Breast epithelium (tissue), 4 donors: ENCODE data around the gene FLT4. TPM values are rescaled to one million over a fixed set of nuclear protein-coding genes. Genes with fewer than 3 reads are reported as not detected.

Experiments
- DNase-seq, 2 donors: peaks; one replicate each; pipeline ENCODE4 v3.0.0-alpha.2; 2019; ENCODE audit warnings: low spot score in 2 of 2
- H3K27ac ChIP-seq, 2 donors: fragments of 200-600 bp; sonication (generic) in 1 of 2; one replicate each; pipeline ENCODE4 v1.5.1; 2016 to 2019; ENCODE audit warnings: mild to moderate bottlenecking in 1 of 2
- H3K27me3 ChIP-seq, 2 donors: fragments of 200-600 bp; sonication (generic) in 1 of 2; one replicate each; pipeline versions ENCODE4 v1.5.1 to v1.6.0; 2017 to 2019; ENCODE audit warnings: control low read depth in 1 of 2, mild to moderate bottlenecking in 1 of 2
- H3K36me3 ChIP-seq: fragments of 200-600 bp; one replicate; pipeline ENCODE4 v1.5.1; 2019
- H3K4me1 ChIP-seq, 2 donors: fragments of 200-600 bp; sonication (generic); one replicate each; pipeline ENCODE4 v1.5.1; 2016 to 2019; ENCODE audit warnings: control low read depth in 1 of 2
- H3K4me3 ChIP-seq, 3 donors: fragments of 200-600 bp; sonication (generic); 1 replicate in 2 of 3; 2 replicates in 1 of 3; pipeline ENCODE4 v1.5.1; 2016 to 2019; ENCODE audit warnings: mild to moderate bottlenecking in 3 of 3, moderate library complexity in 2 of 3
- H3K9me3 ChIP-seq, 2 donors: fragments of 200-600 bp; sonication (generic) in 1 of 2; one replicate each; pipeline ENCODE4 v1.5.1; 2016 to 2019; ENCODE audit warnings: control low read depth in 1 of 2
- POLR2A ChIP-seq: fragments of 450-650 bp; IDR thresholded peaks from one replicate; pipeline ENCODE4 v1.6.1; 2016; ENCODE audit warnings: antibody characterized with exemption, mild to moderate bottlenecking, moderate library complexity
- POLR2AphosphoS5 ChIP-seq, 3 donors: sonication (generic); formaldehyde crosslinking; IDR thresholded peaks; one replicate each; pipeline ENCODE4 v1.6.1; 2017; ENCODE audit warnings: antibody characterized with exemption in 3 of 3
- intact Hi-C: fragments of 100-400 bp; cut with DNase I; formaldehyde crosslinking; loops from one replicate; pipeline ENCODE4 v1.15.1; 2023; ENCODE audit warnings: low total_unique reads
- total RNA-seq, 3 donors: library from RNA; depleted of rRNA; stranded (reverse); fragments of >200 nt; gene quantifications; one replicate each; pipeline ENCODE4 v1.1.0, GENCODE V29; 2016
- TF ChIP-seq, protein P1 (sequence below), 3 donors: fragments of 450-650 bp; IDR thresholded peaks; one replicate each; pipeline ENCODE4 v1.5.1; 2016 to 2017; ENCODE audit warnings: antibody characterized with exemption in 3 of 3, mild to moderate bottlenecking in 3 of 3, moderate library complexity in 3 of 3

Gene FLT4
- total RNA-seq, 3 donors from 2014 or later = 4.3 to 35.7 (median 7.9) TPM

DNA sequence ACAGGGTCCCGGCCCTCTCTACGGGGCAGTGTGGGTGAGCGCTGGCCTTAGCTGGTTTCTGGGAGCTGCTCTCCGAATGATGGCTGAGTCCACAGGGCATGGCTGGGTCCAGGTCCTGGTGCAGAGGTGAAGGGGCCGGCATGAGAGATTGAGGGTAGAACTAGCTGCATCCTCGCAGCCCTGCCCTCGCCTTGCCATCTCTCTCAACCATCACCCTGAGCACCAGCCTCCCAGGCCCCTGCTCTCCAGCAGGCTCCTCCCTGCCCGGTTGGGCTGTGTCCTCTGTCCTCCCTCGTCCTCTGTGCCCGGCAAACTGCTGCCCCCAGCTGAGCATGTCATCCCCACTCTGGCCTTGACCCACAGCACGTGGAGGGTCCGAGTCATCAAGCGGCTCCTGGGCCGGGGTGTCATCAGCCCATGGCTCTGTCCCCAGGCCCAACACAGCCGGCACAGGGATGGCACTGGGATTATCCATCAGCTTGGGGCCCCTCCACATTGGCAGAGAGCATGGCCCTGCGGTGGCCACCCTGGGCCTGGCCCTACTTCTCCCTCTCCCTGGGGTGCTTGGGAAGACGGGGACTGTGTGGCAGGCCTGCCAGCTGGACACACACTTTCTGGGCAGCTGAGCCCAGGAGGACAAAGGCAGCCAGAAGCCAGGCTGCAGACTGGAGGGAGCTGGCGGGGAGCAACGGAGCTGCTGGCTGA lies 8.4 kb downstream of the FLT4 start:
- Histone ChIP-seq H3K4me3 (no peak overlapping the region), H3K27me3 (peaks cover 0 to 12% of the 10 kb centered on the region in 2 donors), H3K9me3 (no peaks in the 10 kb centered on the region), H3K4me1 (no peaks in the 10 kb centered on the region), H3K27ac (no peak overlapping the region), H3K36me3 (no peaks in the 10 kb centered on the region)
- intact Hi-C loops = no loop called here
- DNase-seq = peak in 1 of 2 donors; percentile 45
- TF ChIP-seq POLR2A (no peak), POLR2AphosphoS5 (IDR thresholded peaks at IDR 0.05) (no peak)
- TF ChIP-seq, protein P1, sequence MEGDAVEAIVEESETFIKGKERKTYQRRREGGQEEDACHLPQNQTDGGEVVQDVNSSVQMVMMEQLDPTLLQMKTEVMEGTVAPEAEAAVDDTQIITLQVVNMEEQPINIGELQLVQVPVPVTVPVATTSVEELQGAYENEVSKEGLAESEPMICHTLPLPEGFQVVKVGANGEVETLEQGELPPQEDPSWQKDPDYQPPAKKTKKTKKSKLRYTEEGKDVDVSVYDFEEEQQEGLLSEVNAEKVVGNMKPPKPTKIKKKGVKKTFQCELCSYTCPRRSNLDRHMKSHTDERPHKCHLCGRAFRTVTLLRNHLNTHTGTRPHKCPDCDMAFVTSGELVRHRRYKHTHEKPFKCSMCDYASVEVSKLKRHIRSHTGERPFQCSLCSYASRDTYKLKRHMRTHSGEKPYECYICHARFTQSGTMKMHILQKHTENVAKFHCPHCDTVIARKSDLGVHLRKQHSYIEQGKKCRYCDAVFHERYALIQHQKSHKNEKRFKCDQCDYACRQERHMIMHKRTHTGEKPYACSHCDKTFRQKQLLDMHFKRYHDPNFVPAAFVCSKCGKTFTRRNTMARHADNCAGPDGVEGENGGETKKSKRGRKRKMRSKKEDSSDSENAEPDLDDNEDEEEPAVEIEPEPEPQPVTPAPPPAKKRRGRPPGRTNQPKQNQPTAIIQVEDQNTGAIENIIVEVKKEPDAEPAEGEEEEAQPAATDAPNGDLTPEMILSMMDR (IDR thresholded peaks at IDR 0.05) = no peak

DNA sequence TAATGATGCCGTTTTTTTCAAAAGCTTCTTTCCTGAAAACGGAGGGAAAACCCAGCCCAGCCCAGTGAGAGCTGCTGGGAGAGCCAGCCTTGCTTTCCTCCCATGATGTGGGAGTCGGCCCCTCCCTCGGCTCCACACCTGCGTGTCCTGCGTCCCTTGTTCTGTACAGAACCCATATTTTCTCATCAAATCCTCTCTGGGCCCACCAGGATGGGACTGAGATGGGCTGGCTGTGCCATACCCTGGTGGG lies 8.9 kb downstream of the FLT4 start:
- H3K4me3 ChIP-seq = no peak overlapping the region
- TF ChIP-seq POLR2A = no peak
- TF ChIP-seq, protein P1 (IDR thresholded peaks at IDR 0.05) = no peak
- no peak for TF ChIP-seq POLR2AphosphoS5 (IDR thresholded peaks at IDR 0.05)

DNA sequence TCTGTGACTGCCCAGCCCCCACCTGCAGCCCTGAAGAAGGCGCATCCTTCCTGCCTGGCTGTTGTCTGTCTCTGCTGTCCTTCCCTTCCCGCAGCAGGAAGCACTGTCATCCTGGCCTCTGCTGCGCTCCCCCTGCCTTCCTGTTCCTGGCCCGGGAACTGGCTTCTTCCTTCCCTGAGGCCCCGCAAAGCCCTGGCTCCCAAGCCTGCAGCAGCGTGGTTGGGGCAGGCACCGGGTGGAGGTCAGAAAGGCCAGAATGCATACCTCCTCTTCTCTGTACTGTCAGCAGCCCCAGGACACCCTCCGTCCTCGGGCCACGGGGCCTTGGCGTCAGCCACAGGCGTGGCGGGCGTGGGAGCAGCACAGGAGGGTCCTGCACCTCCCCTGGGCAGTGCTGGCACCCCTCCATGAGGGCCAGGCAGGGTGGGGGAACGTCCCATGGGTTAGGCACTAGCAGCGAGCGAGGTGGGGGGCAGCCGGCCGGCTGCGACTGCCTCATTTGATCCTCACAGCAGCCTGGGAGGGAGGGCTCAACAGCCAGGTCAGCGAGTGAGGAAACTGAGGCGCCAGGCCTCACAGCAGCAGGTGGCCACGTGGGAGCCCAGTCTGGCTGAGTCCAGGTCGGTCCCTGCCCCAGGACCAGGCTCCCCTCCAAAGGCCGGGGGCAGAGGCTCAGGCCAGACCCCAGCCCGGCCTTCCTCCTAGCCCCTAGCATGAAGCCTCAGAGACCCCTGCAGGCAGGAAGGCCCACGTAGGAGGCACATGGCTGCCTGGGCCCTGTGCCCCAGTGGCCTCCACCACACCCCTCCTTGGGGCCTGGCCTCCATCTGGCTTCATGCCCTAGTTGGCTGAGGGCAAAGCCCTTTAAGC lies 9.4 kb downstream of the FLT4 start:
- Histone ChIP-seq H3K4me1 (no peaks in the 10 kb centered on the region), H3K27me3 (peaks cover 0 to 4% of the 10 kb centered on the region in 2 donors), H3K9me3 (no peaks in the 10 kb centered on the region), H3K27ac (peak overlapping the region in 1 of 2 donors; percentile 0), H3K4me3 (no peak overlapping the region), H3K36me3 (no peaks in the 10 kb centered on the region)
- intact Hi-C loops = no loop called here
- TF ChIP-seq, protein P1 (IDR thresholded peaks at IDR 0.05) = no peak
- TF ChIP-seq POLR2AphosphoS5 (IDR thresholded peaks at IDR 0.05) = no peak
- TF ChIP-seq POLR2A = no peak
- DNase-seq = peak in 1 of 2 donors; percentile 51

More for the DNA sequence above, 8.9 kb downstream of the FLT4 start:
- DNase-seq = peak in 1 of 2 donors; percentile 49
- Histone ChIP-seq H3K4me1 (no peaks in the 10 kb centered on the region), H3K9me3 (no peaks in the 10 kb centered on the region), H3K27ac (peak overlapping the region in 1 of 2 donors; percentile 0), H3K27me3 (peaks cover 0 to 8% of the 10 kb centered on the region in 2 donors), H3K36me3 (no peaks in the 10 kb centered on the region)
- intact Hi-C loops = no loop called here

DNA sequence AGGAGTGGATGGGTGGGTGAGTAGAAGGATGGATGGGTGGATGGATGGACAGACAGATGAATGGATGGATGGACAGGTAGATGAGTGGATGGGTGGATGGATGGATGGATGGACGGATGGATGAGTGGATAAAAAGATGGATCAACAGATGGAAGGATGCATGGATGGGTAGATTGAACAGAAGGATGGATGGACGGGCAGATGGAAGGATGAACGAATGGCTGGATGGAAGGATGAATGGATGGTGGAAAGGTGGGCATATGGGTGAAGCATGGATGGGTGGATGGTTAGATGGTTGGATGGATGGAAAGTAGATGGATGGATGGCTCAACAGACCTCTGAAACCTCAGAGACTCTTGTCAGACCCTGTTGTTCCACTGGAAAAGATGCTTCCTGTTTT lies 10.1 kb downstream of the FLT4 start:
- TF ChIP-seq POLR2A (no peak), POLR2AphosphoS5 (IDR thresholded peaks at IDR 0.05) (no peak)
- TF ChIP-seq, protein P1 (IDR thresholded peaks at IDR 0.05) = no peak

More for the DNA sequence above, 10.1 kb downstream of the FLT4 start:
- intact Hi-C loops = no loop called here
- no peak for DNase-seq
- Histone ChIP-seq H3K4me1 (no peaks in the 10 kb centered on the region), H3K4me3 (no peak overlapping the region), H3K36me3 (no peaks in the 10 kb centered on the region), H3K27ac (no peak overlapping the region), H3K27me3 (no peaks in the 10 kb centered on the region), H3K9me3 (no peaks in the 10 kb centered on the region)
